SU-DHL-6 (cell line): Measurements from ENCODE around the gene TPST2.

ENCODE experiments used
- H2AFZ ChIP-seq: fragments of 200-600 bp; sonication (generic); 2 replicates; pipeline ENCODE4 v1.6.1; 2014; ENCODE audit warnings: low read depth, mild to moderate bottlenecking, moderate library complexity, mixed read lengths, antibody characterized with exemption, low read length; ENCODE audit not compliant: severe bottlenecking
- H3F3A ChIP-seq: fragments of 200-600 bp; shearing (Covaris generic); 2 replicates; pipeline ENCODE4 v1.6.0; 2016; ENCODE audit warnings: antibody characterized with exemption, mild to moderate bottlenecking; ENCODE audit not compliant: insufficient read depth
- H3K27ac ChIP-seq: fragments of 200-600 bp; sonication (generic); 2 replicates; pipeline ENCODE4 v1.5.1; 2016; ENCODE audit warnings: low read depth, mild to moderate bottlenecking, low read length, moderate library complexity, mixed read lengths
- H3K27me3 ChIP-seq: fragments of 200-600 bp; sonication (generic), shearing (Covaris generic); 2 replicates; pipeline ENCODE4 v1.6.0; 2014; ENCODE audit warnings: mild to moderate bottlenecking, low read length
- H3K36me3 ChIP-seq: fragments of 200-600 bp; sonication (generic); 2 replicates; pipeline ENCODE4 v1.6.1; 2014; ENCODE audit warnings: mild to moderate bottlenecking, low read length, mixed read lengths
- H3K4me2 ChIP-seq: fragments of 300-600, 200-600 bp; shearing (Covaris generic), sonication (generic); 2 replicates; pipeline ENCODE4 v1.6.0; 2014; ENCODE audit warnings: low read length, low read depth, mild to moderate bottlenecking; ENCODE audit not compliant: poor library complexity, severe bottlenecking
- H3K4me3 ChIP-seq: fragments of 200-600 bp; sonication (generic); 2 replicates; pipeline ENCODE4 v1.5.1; 2014; ENCODE audit warnings: antibody characterized with exemption, low read length, mild to moderate bottlenecking, mixed read lengths; ENCODE audit not compliant: insufficient read depth, poor library complexity, severe bottlenecking
- H3K79me2 ChIP-seq: fragments of 200-600 bp; sonication (generic); 2 replicates; pipeline ENCODE4 v1.6.1; 2014; ENCODE audit warnings: mild to moderate bottlenecking, low read length, moderate library complexity; ENCODE audit not compliant: insufficient read depth
- H3K9ac ChIP-seq: fragments of 200-600 bp; sonication (generic); 2 replicates; pipeline ENCODE4 v1.7.0; 2014; ENCODE audit warnings: mild to moderate bottlenecking, low read length
- H3K9me2 ChIP-seq: fragments of 200-600 bp; sonication (generic); replicated peaks from 2 replicates; pipeline ENCODE4 v1.6.1; 2014; ENCODE audit warnings: low read length; ENCODE audit not compliant: insufficient read depth
- H3K9me3 ChIP-seq: fragments of 200-600 bp; sonication (generic); 2 replicates; pipeline ENCODE4 v1.6.1; 2014; ENCODE audit warnings: low read length, mixed read lengths; ENCODE audit not compliant: insufficient read depth
- H4K20me1 ChIP-seq: fragments of 200-600 bp; sonication (generic); 2 replicates; pipeline ENCODE4 v1.6.1; 2014; ENCODE audit warnings: low read depth, mild to moderate bottlenecking, antibody characterized with exemption, low read length, moderate library complexity, mixed read lengths
- CTCF ChIP-seq: fragments of 200-600 bp; sonication (generic); IDR thresholded peaks from one replicate; pipeline ENCODE4 v1.5.1; 2017; ENCODE audit warnings: antibody characterized with exemption, mild to moderate bottlenecking, low read length, moderate library complexity; ENCODE audit not compliant: insufficient read depth, poor library complexity, severe bottlenecking
- EZH2phosphoT487 ChIP-seq: fragments of 200-600 bp; sonication (generic), shearing (Covaris generic); conservative IDR thresholded peaks from 2 replicates; pipeline ENCODE4 v1.6.1; 2018; ENCODE audit warnings: mild to moderate bottlenecking, antibody characterized with exemption, low read length, moderate library complexity, mixed read lengths

The TPST2 gene

DNA sequence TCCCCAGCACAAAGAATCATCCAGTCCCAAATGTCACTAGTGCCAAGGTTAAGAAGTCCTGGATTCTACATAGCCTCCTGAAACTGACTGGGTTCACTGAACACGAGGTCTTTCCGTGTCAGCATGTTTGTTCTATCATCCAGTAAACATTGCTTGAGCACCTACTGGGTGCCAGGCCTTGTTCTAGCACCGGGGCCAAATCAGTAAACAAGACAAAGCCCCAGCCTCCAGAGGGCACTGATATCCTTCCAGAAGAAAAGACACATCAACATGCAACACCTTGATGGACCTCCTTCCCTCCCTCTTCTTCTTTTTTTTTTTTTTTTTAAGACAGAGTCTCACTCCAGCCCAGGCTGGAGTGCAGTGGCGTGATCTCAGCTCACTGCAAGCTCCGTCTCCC, 26.9 kb downstream of the TPST2 start:
- H3K79me2 ChIP-seq = peaks cover 25% of the 10 kb centered on the region
- H3K27ac ChIP-seq = no peak overlapping the region
- no peak overlapping the region for H3K9ac ChIP-seq
- H3K4me3 ChIP-seq = no peak overlapping the region
- H3K36me3 ChIP-seq = no peaks in the 10 kb centered on the region
- no peaks in the 10 kb centered on the region for H3K27me3 ChIP-seq
- no peaks in the 10 kb centered on the region for H4K20me1 ChIP-seq
- TF ChIP-seq CTCF (no peak), EZH2phosphoT487 (no peak)
- H3K9me3 ChIP-seq = no peaks in the 10 kb centered on the region
- no peak overlapping the region for H2AFZ ChIP-seq
- H3K9me2 ChIP-seq = no peaks in the 10 kb centered on the region
- no peak overlapping the region for H3K4me2 ChIP-seq
- H3F3A ChIP-seq = no peaks in the 10 kb centered on the region

GRCh38 chr22:26561756-26562417, 28.0 kb downstream of the TPST2 start:
- no peak for TF ChIP-seq EZH2phosphoT487
- no peak for TF ChIP-seq CTCF

GRCh38 chr22:26559961-26560575, 29.9 kb downstream of the TPST2 start:
- H3K27ac ChIP-seq = no peak overlapping the region
- no peak overlapping the region for H3K4me2 ChIP-seq
- no peaks in the 10 kb centered on the region for H3K9me3 ChIP-seq
- no peaks in the 10 kb centered on the region for H3K27me3 ChIP-seq
- no peak overlapping the region for H3K4me3 ChIP-seq
- no peaks in the 10 kb centered on the region for H3K36me3 ChIP-seq
- H3K9ac ChIP-seq = no peak overlapping the region
- no peak for TF ChIP-seq CTCF
- no peak for TF ChIP-seq EZH2phosphoT487
- H4K20me1 ChIP-seq = no peaks in the 10 kb centered on the region
- H3K9me2 ChIP-seq = no peaks in the 10 kb centered on the region
- no peaks in the 10 kb centered on the region for H3F3A ChIP-seq
- H3K79me2 ChIP-seq = peaks cover 15% of the 10 kb centered on the region; the same call in 1 of the 2 replicates
- no peak overlapping the region for H2AFZ ChIP-seq

More at GRCh38 chr22:26561756-26562417, 28.0 kb downstream of the TPST2 start:
- no peaks in the 10 kb centered on the region for H3K9me3 ChIP-seq
- no peak overlapping the region for H2AFZ ChIP-seq
- H3K27ac ChIP-seq = no peak overlapping the region
- H3K9ac ChIP-seq = no peak overlapping the region
- H3K27me3 ChIP-seq = no peaks in the 10 kb centered on the region
- H3F3A ChIP-seq = no peaks in the 10 kb centered on the region
- H3K79me2 ChIP-seq = peaks cover 17% of the 10 kb centered on the region
- no peak overlapping the region for H3K4me2 ChIP-seq
- H3K4me3 ChIP-seq = no peak overlapping the region
- H4K20me1 ChIP-seq = no peaks in the 10 kb centered on the region
- no peaks in the 10 kb centered on the region for H3K36me3 ChIP-seq
- H3K9me2 ChIP-seq = no peaks in the 10 kb centered on the region
